Measurements from ENCODE around the gene KNCN.
A peak's percentile ranks its signal among the peaks of the same experiment; 100 is the strongest.

Gene KNCN

GRCh38 chr1:46527474-46528296 is 23.8 kb downstream of the KNCN start (continued):
- TF ChIP-seq PATZ1 (tag by site-specific recombination; IDR thresholded peaks at IDR 0.05) = 0 out of 2 replicates have a peak, but pooled peaks have one; percentile 30
- no peak for TF ChIP-seq ZNF701 (tag by site-specific recombination; IDR thresholded peaks at IDR 0.05)
- TF ChIP-seq, protein P1, sequence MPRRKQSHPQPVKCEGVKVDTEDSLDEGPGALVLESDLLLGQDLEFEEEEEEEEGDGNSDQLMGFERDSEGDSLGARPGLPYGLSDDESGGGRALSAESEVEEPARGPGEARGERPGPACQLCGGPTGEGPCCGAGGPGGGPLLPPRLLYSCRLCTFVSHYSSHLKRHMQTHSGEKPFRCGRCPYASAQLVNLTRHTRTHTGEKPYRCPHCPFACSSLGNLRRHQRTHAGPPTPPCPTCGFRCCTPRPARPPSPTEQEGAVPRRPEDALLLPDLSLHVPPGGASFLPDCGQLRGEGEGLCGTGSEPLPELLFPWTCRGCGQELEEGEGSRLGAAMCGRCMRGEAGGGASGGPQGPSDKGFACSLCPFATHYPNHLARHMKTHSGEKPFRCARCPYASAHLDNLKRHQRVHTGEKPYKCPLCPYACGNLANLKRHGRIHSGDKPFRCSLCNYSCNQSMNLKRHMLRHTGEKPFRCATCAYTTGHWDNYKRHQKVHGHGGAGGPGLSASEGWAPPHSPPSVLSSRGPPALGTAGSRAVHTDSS (tag by site-specific recombination; IDR thresholded peaks at IDR 0.05) = no peak
- TF ChIP-seq ZNF660 (tag by site-specific recombination; IDR thresholded peaks at IDR 0.05) = peak; percentile 77
- peak; percentile 45; the same call in 1 of the 2 replicates for TF ChIP-seq ZBTB17 (tag by site-specific recombination; IDR thresholded peaks at IDR 0.05)
- TF ChIP-seq ZSCAN30 (tag by site-specific recombination; IDR thresholded peaks at IDR 0.05) = 0 out of 2 replicates have a peak, but pooled peaks have one; percentile 47
- TF ChIP-seq ZNF2 (tag by site-specific recombination; IDR thresholded peaks at IDR 0.05) = peak; percentile 81

GRCh38 chr1:46526691-46527291 is 24.7 kb downstream of the KNCN start:
- ChIA-PET POLR2A (interaction anchor here (0.5 to 0.9 kb wide), 2 partner anchors 15 to 39 kb away, joined by 3 read pairs; no protein-coding TSS in a partner anchor), CTCF (interaction anchor here (0.5 to 15.0 kb wide), 24 partner anchors 8 to 199 kb away, joined by 3 to 418 read pairs (median 5); partner anchors contain the start of gene DMBX1)
- Histone ChIP-seq H3K9me3 (ENCODE audit: control insufficient read depth, insufficient read depth, low read depth, low read length) (no peaks in the 10 kb centered on the region), H3K36me3 (ENCODE audit: control insufficient read depth in 2 of 2, insufficient read depth in 1 of 2, low read length in 2 of 2) (no peaks in the 10 kb centered on the region), H3K27ac (ENCODE audit: extremely low read depth, low read depth, low read length) (no peak overlapping the region), H3K4me1 (ENCODE audit: control insufficient read depth, insufficient read depth, low read length) (peaks cover 5% of the 10 kb centered on the region; the same call in 1 of the 2 replicates), H3K4me3 (ENCODE audit: low read depth, low read length) (no peak overlapping the region)
- TF ChIP-seq PATZ1 (tag by site-specific recombination; IDR thresholded peaks at IDR 0.05) = 0 out of 2 replicates have a peak, but pooled peaks have one; percentile 9
- peak; percentile 11; the same call in 1 of the 2 replicates for TF ChIP-seq KLF1 (tag by site-specific recombination; IDR thresholded peaks at IDR 0.05)
- TF ChIP-seq ZNF274 (IDR thresholded peaks at IDR 0.05; ENCODE audit: low read length) = no peak
- TF ChIP-seq ZNF274 (tag by site-specific recombination; IDR thresholded peaks at IDR 0.05; ENCODE audit: borderline replicate concordance) = no peak
- no peak for TF ChIP-seq ZNF16 (tag by site-specific recombination; IDR thresholded peaks at IDR 0.05; ENCODE audit: low read depth)
- TF ChIP-seq ZNF629 (tag by site-specific recombination; IDR thresholded peaks at IDR 0.05) = no peak
- TF ChIP-seq ZNF184 (tag by site-specific recombination; IDR thresholded peaks at IDR 0.05) = no peak
- TF ChIP-seq, protein P2, sequence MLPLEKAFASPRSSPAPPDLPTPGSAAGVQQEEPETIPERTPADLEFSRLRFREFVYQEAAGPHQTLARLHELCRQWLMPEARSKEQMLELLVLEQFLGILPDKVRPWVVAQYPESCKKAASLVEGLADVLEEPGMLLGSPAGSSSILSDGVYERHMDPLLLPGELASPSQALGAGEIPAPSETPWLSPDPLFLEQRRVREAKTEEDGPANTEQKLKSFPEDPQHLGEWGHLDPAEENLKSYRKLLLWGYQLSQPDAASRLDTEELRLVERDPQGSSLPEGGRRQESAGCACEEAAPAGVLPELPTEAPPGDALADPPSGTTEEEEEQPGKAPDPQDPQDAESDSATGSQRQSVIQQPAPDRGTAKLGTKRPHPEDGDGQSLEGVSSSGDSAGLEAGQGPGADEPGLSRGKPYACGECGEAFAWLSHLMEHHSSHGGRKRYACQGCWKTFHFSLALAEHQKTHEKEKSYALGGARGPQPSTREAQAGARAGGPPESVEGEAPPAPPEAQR (tag by site-specific recombination; IDR thresholded peaks at IDR 0.05) = no peak
- no peak for TF ChIP-seq ZBTB1 (tag by site-specific recombination; IDR thresholded peaks at IDR 0.05)
- TF ChIP-seq ZNF707 (tag by site-specific recombination; IDR thresholded peaks at IDR 0.05) = no peak
- no peak for TF ChIP-seq ZNF654 (tag by site-specific recombination; IDR thresholded peaks at IDR 0.05; ENCODE audit: low read depth)
- no peak for TF ChIP-seq ZNF138 (tag by site-specific recombination; IDR thresholded peaks at IDR 0.05; ENCODE audit: borderline replicate concordance)
- TF ChIP-seq, protein P3, sequence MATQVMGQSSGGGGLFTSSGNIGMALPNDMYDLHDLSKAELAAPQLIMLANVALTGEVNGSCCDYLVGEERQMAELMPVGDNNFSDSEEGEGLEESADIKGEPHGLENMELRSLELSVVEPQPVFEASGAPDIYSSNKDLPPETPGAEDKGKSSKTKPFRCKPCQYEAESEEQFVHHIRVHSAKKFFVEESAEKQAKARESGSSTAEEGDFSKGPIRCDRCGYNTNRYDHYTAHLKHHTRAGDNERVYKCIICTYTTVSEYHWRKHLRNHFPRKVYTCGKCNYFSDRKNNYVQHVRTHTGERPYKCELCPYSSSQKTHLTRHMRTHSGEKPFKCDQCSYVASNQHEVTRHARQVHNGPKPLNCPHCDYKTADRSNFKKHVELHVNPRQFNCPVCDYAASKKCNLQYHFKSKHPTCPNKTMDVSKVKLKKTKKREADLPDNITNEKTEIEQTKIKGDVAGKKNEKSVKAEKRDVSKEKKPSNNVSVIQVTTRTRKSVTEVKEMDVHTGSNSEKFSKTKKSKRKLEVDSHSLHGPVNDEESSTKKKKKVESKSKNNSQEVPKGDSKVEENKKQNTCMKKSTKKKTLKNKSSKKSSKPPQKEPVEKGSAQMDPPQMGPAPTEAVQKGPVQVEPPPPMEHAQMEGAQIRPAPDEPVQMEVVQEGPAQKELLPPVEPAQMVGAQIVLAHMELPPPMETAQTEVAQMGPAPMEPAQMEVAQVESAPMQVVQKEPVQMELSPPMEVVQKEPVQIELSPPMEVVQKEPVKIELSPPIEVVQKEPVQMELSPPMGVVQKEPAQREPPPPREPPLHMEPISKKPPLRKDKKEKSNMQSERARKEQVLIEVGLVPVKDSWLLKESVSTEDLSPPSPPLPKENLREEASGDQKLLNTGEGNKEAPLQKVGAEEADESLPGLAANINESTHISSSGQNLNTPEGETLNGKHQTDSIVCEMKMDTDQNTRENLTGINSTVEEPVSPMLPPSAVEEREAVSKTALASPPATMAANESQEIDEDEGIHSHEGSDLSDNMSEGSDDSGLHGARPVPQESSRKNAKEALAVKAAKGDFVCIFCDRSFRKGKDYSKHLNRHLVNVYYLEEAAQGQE (tag by site-specific recombination; IDR thresholded peaks at IDR 0.05) = no peak
- no peak for TF ChIP-seq ZSCAN5A (tag by site-specific recombination; IDR thresholded peaks at IDR 0.05)
- no peak for TF ChIP-seq HOXD13 (CRISPR knock-in tag; IDR thresholded peaks at IDR 0.05; ENCODE audit: borderline replicate concordance)
- no peak for TF ChIP-seq SCRT2 (tag by site-specific recombination; IDR thresholded peaks at IDR 0.05)

Measured in HEK293 (cell line).